ENCODE results near the gene RALGDS.

Gene RALGDS

GRCh38 chr9:133133681-133134387 lies 12.8 kb upstream of the RALGDS start:
- DNase-seq: peak; percentile 87

GRCh38 chr9:133132174-133132573 lies 11.1 kb upstream of the RALGDS start:
- DNase-seq: no peak

- DNase-seq: no peak
Measured at GRCh38 chr9:133131506-133131905, 10.5 kb upstream of the RALGDS start.

GRCh38 chr9:133130685-133131244 lies 9.7 kb upstream of the RALGDS start:
- DNase-seq: no peak

- no peak for DNase-seq
Measured at GRCh38 chr9:133129001-133129795, 8.2 kb upstream of the RALGDS start.

- no peak for DNase-seq
Measured at GRCh38 chr9:133128152-133128551, 7.1 kb upstream of the RALGDS start.

GRCh38 chr9:133127340-133127981 lies 6.4 kb upstream of the RALGDS start:
- no peak for DNase-seq

GRCh38 chr9:133126697-133127339 lies 5.8 kb upstream of the RALGDS start:
- no peak for DNase-seq

- no peak for DNase-seq
Measured at GRCh38 chr9:133125941-133126696, 5.1 kb upstream of the RALGDS start.

GRCh38 chr9:133124907-133125275 lies 3.9 kb upstream of the RALGDS start:
- DNase-seq: no peak

GRCh38 chr9:133124123-133124906 lies 3.3 kb upstream of the RALGDS start:
- DNase-seq: no peak

- peak; percentile 31 for DNase-seq
Measured at GRCh38 chr9:133122935-133123611, 2.0 kb upstream of the RALGDS start.

GRCh38 chr9:133122605-133122934 lies 1.5 kb upstream of the RALGDS start:
- DNase-seq: no peak

- no peak for DNase-seq
Measured at GRCh38 chr9:133121915-133122550, 993 bp upstream of the RALGDS start.

- no peak for DNase-seq
Measured at GRCh38 chr9:133120501-133121197, 391 bp downstream of the RALGDS start.

- DNase-seq: no peak
Measured at GRCh38 chr9:133119846-133120500, 1.1 kb downstream of the RALGDS start.

- DNase-seq: peak; percentile 71
Measured at GRCh38 chr9:133119103-133119845, 1.8 kb downstream of the RALGDS start.

- DNase-seq: no peak
Measured at GRCh38 chr9:133118568-133118967, 2.5 kb downstream of the RALGDS start.

- no peak for DNase-seq
Measured at GRCh38 chr9:133118179-133118520, 2.9 kb downstream of the RALGDS start.
